Endothelial cell of umbilical vein (primary cell): Measurements from ENCODE around the gene CERS3. TPM values are rescaled to one million over a fixed set of nuclear protein-coding genes. Genes with fewer than 3 reads are reported as not detected.

Experiments used
- BruUV-seq: library from RNA; stranded (reverse); fragments of 400-500 nt; replicated peaks from 2 replicates; lab custom pipeline; 2021; lab: Mats Ljungman, UMichigan
- CTCF ChIA-PET: fragments of 300-600, 350-600 bp; sonication (Branson Sonifier 250); formaldehyde crosslinking; loops from one replicate; lab custom pipeline; 2021; ENCODE audit warnings: antibody characterized with exemption, inconsistent platforms; lab: Charles Lee
- POLR2A ChIA-PET: fragments of 300-600, 350-600 bp; sonication (Branson Sonifier 250); formaldehyde crosslinking; loops from one replicate; lab custom pipeline; 2021; ENCODE audit warnings: antibody characterized with exemption, inconsistent platforms; lab: Charles Lee
- DNase-seq: peaks from one replicate; pipeline ENCODE4 v3.0.0-alpha.2; 2011; ENCODE audit warnings: low read depth, low spot score
- FAIRE-seq: peaks from 2 replicates; lab custom pipeline; 2011; peaks lifted over from hg19 to GRCh38; lab: Jason Lieb, UNC
- H2AFZ ChIP-seq: 2 replicates; pipeline ENCODE4 v1.6.0; 2012; ENCODE audit warnings: low read depth, low read length, control low read depth, inconsistent platforms
- H3K27ac ChIP-seq: 2 replicates; pipeline ENCODE4 v1.5.1; 2011; ENCODE audit warnings: low read depth, mild to moderate bottlenecking, control low read depth, low read length, moderate library complexity; ENCODE audit not compliant: insufficient read depth
- H3K27me3 ChIP-seq, 2 experiments: 2 replicates each; pipeline versions ENCODE4 v1.6.0 to v1.6.1; 2011; ENCODE audit warnings: low read length in 2 of 2, mixed read lengths in 1 of 2; ENCODE audit not compliant: control insufficient read depth in 2 of 2, insufficient read depth in 2 of 2
- H3K36me3 ChIP-seq, 2 experiments: 2 replicates in 1 of 2; 3 replicates in 1 of 2; pipeline ENCODE4 v1.5.1; 2011; ENCODE audit warnings: low read length in 2 of 2, mild to moderate bottlenecking in 1 of 2, moderate library complexity in 1 of 2; ENCODE audit not compliant: control insufficient read depth in 2 of 2, insufficient read depth in 2 of 2; ENCODE audit errors: extremely low read depth in 1 of 2
- H3K4me1 ChIP-seq: 3 replicates; pipeline ENCODE4 v1.5.1; 2011; ENCODE audit warnings: mild to moderate bottlenecking, low read length; ENCODE audit not compliant: control insufficient read depth, insufficient read depth; ENCODE audit errors: extremely low read depth
- H3K4me2 ChIP-seq: 2 replicates; pipeline ENCODE4 v1.6.1; 2011; ENCODE audit warnings: low read length, control low read depth, mixed read lengths; ENCODE audit not compliant: insufficient read depth
- H3K4me3 ChIP-seq, 3 experiments: fragments of 200-600 bp in 1 of 3; sonication (generic), shearing (Covaris generic) in 1 of 3; replicated peaks in 1 of 3; 2 replicates each; pipeline ENCODE4 v1.5.1; 2011 to 2016; ENCODE audit warnings: control low read depth in 3 of 3, low read length in 3 of 3, mild to moderate bottlenecking in 2 of 3, inconsistent platforms in 1 of 3, low read depth in 1 of 3, moderate library complexity in 1 of 3; ENCODE audit not compliant: insufficient read depth in 1 of 3
- H3K79me2 ChIP-seq: 2 replicates; pipeline ENCODE4 v1.6.0; 2012; ENCODE audit warnings: low read length, inconsistent platforms; ENCODE audit not compliant: control insufficient read depth, insufficient read depth
- H3K9ac ChIP-seq: replicated peaks from 2 replicates; pipeline ENCODE3; 2011; ENCODE audit warnings: low read length, control low read depth; ENCODE audit not compliant: insufficient read depth; ENCODE audit errors: extremely low read depth
- H3K9me1 ChIP-seq: replicated peaks from 3 replicates; pipeline ENCODE4 v1.6.0; 2011; ENCODE audit warnings: mild to moderate bottlenecking, low read length; ENCODE audit not compliant: control insufficient read depth, insufficient read depth; ENCODE audit errors: extremely low read depth
- H3K9me3 ChIP-seq: replicated peaks from 2 replicates; pipeline ENCODE4 v1.5.1; 2012; ENCODE audit warnings: low read length, inconsistent platforms; ENCODE audit not compliant: control insufficient read depth, insufficient read depth
- H4K20me1 ChIP-seq: replicated peaks from 2 replicates; pipeline ENCODE3; 2011; ENCODE audit warnings: mild to moderate bottlenecking, low read length; ENCODE audit not compliant: control insufficient read depth, insufficient read depth; ENCODE audit errors: extremely low read depth
- EZH2 ChIP-seq: IDR thresholded peaks from 2 replicates; pipeline ENCODE4 v1.6.1; 2012; ENCODE audit warnings: borderline replicate concordance, low read depth, mild to moderate bottlenecking, moderate library complexity, low read length, inconsistent platforms; ENCODE audit not compliant: severe bottlenecking
- FOS ChIP-seq: IDR thresholded peaks from 2 replicates; pipeline ENCODE4 v1.6.1; 2011; ENCODE audit warnings: mild to moderate bottlenecking, low read length, moderate library complexity, borderline replicate concordance; ENCODE audit not compliant: insufficient read depth
- GATA2 ChIP-seq: IDR thresholded peaks from 2 replicates; pipeline ENCODE4 v1.7.0; 2011; ENCODE audit warnings: low read depth, mild to moderate bottlenecking, moderate library complexity, mixed read lengths, low read length; ENCODE audit not compliant: insufficient read length, insufficient read depth
- JUN ChIP-seq: IDR thresholded peaks from 2 replicates; pipeline ENCODE4 v1.6.1; 2011; ENCODE audit warnings: borderline replicate concordance, low read depth; ENCODE audit not compliant: insufficient read length, insufficient read depth
- MYC ChIP-seq: IDR thresholded peaks from one replicate; pipeline ENCODE4 v1.6.1; 2011; ENCODE audit warnings: mild to moderate bottlenecking, low read depth, low read length
- POLR2A ChIP-seq: IDR thresholded peaks from 2 replicates; pipeline ENCODE4 v1.6.1; 2012; ENCODE audit warnings: low read depth, mild to moderate bottlenecking, control low read depth, low read length
- POLR2AphosphoS5 ChIP-seq: IDR thresholded peaks from 2 replicates; pipeline ENCODE4 v1.6.1; 2012; ENCODE audit warnings: low read depth, mild to moderate bottlenecking, control low read depth, low read length, moderate library complexity; ENCODE audit not compliant: insufficient read depth
- dilution Hi-C: fragments of 300-500 bp; cut with MboI; formaldehyde crosslinking; loops from one replicate; pipeline ENCODE4 v1.15.0; 2019; ENCODE audit warnings: low sequenced_read_pairs; ENCODE audit not compliant: extremely low pct_ligation_motif_present
- intact Hi-C: fragments of 100-400 bp; cut with micrococcal nuclease; formaldehyde crosslinking; loops from one replicate; pipeline ENCODE4 v1.10.0; 2022
- polyA plus RNA-seq, 4 experiments: library from polyadenylated mRNA; depleted of rRNA in 3 of 4; stranded (reverse) in 3 of 4; unstranded in 1 of 4; fragments of >200 nt; gene quantifications; 2 replicates each; pipeline versions ENCODE4 v1.2.1 to v1.2.3, GENCODE V29; 2011 to 2012; ENCODE audit warnings: missing spikeins in 1 of 4
- total RNA-seq: library from RNA; stranded (reverse); gene quantifications from 2 replicates; pipeline ENCODE4 v1.2.3, GENCODE V29; 2021
- TF ChIP-seq, protein P1 (sequence below), 2 donors: IDR thresholded peaks; 1 replicate in 1 of 2; 2 replicates in 1 of 2; pipeline ENCODE4 v1.5.1; 2011; ENCODE audit warnings: low read length in 2 of 2, mild to moderate bottlenecking in 2 of 2, moderate library complexity in 2 of 2, control low read depth in 1 of 2, inconsistent platforms in 1 of 2, low read depth in 1 of 2; ENCODE audit not compliant: insufficient read depth in 1 of 2; ENCODE audit errors: extremely low read depth in 1 of 2
- TF ChIP-seq, protein P2 (sequence below): IDR thresholded peaks from 2 replicates; pipeline ENCODE4 v1.6.1; 2011; ENCODE audit not compliant: insufficient read depth, insufficient read length

Gene CERS3
- total and polyA plus RNA-seq, 2 donors (not counting 3 experiments of a cell fraction or from before 2014, with no cell fraction given), result not detected

GRCh38 chr15:100558771-100559254 lies 30.1 kb upstream of the CERS3 start:
- BruUV-seq, result no TSS peak
- Histone ChIP-seq H3K27ac (no peak overlapping the region), H3K4me3 (no peak overlapping the region), H3K27me3 (no peaks in the 10 kb centered on the region), H2AFZ (no peak overlapping the region), H3K9me1 (no peaks in the 10 kb centered on the region), H3K4me1 (no peaks in the 10 kb centered on the region), H3K9ac (no peak overlapping the region), H3K4me2 (no peak overlapping the region), H3K79me2 (no peaks in the 10 kb centered on the region), H3K9me3 (no peaks in the 10 kb centered on the region), H3K36me3 (no peaks in the 10 kb centered on the region), H4K20me1 (no peaks in the 10 kb centered on the region)
- ChIA-PET CTCF (no interaction called here), POLR2A (no interaction called here)
- DNase-seq (no peak), FAIRE-seq (no peak)
- TF ChIP-seq EZH2 (no peak), MYC (no peak), POLR2A (no peak), POLR2AphosphoS5 (no peak), FOS (no peak)
- TF ChIP-seq, protein P1, sequence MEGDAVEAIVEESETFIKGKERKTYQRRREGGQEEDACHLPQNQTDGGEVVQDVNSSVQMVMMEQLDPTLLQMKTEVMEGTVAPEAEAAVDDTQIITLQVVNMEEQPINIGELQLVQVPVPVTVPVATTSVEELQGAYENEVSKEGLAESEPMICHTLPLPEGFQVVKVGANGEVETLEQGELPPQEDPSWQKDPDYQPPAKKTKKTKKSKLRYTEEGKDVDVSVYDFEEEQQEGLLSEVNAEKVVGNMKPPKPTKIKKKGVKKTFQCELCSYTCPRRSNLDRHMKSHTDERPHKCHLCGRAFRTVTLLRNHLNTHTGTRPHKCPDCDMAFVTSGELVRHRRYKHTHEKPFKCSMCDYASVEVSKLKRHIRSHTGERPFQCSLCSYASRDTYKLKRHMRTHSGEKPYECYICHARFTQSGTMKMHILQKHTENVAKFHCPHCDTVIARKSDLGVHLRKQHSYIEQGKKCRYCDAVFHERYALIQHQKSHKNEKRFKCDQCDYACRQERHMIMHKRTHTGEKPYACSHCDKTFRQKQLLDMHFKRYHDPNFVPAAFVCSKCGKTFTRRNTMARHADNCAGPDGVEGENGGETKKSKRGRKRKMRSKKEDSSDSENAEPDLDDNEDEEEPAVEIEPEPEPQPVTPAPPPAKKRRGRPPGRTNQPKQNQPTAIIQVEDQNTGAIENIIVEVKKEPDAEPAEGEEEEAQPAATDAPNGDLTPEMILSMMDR (IDR thresholded peaks at IDR 0.05; ENCODE audit: extremely low read depth in 1 of 2, insufficient read depth in 1 of 2, low read depth in 1 of 2, low read length in 2 of 2), result no peak
- dilution Hi-C loops (no loop called here), intact Hi-C loops (no loop called here)

GRCh38 chr15:100553468-100553867 lies 24.7 kb upstream of the CERS3 start:
- BruUV-seq, result no TSS peak
- H3K27me3 ChIP-seq, result no peaks in the 10 kb centered on the region
- no peak overlapping the region for H3K9ac ChIP-seq
- ChIA-PET POLR2A (no interaction called here), CTCF (interaction anchor here (1.5 kb wide), 1 partner anchor 12 kb away, joined by 3 read pairs; no protein-coding TSS in a partner anchor)
- intact Hi-C loops (no loop called here), dilution Hi-C loops (no loop called here)
- DNase-seq (no peak), FAIRE-seq (no peak)
- H3K27ac ChIP-seq, result no peak overlapping the region
- no peak overlapping the region for H3K4me2 ChIP-seq
- H4K20me1 ChIP-seq, result no peaks in the 10 kb centered on the region
- TF ChIP-seq POLR2AphosphoS5, result no peak
- TF ChIP-seq JUN, result no peak
- no peak for TF ChIP-seq FOS
- TF ChIP-seq EZH2, result no peak
- TF ChIP-seq, protein P2, sequence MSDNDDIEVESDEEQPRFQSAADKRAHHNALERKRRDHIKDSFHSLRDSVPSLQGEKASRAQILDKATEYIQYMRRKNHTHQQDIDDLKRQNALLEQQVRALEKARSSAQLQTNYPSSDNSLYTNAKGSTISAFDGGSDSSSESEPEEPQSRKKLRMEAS, result no peak
- no peak for TF ChIP-seq MYC
- TF ChIP-seq POLR2A, result no peak
- TF ChIP-seq, protein P1 (IDR thresholded peaks at IDR 0.05; ENCODE audit: extremely low read depth in 1 of 2, insufficient read depth in 1 of 2, low read depth in 1 of 2, low read length in 2 of 2), result no peak
- no peak for TF ChIP-seq GATA2
- H3K9me1 ChIP-seq, result no peaks in the 10 kb centered on the region
- no peaks in the 10 kb centered on the region for H3K9me3 ChIP-seq
- H3K36me3 ChIP-seq, result no peaks in the 10 kb centered on the region
- H3K79me2 ChIP-seq, result no peaks in the 10 kb centered on the region
- H2AFZ ChIP-seq, result no peak overlapping the region
- H3K4me1 ChIP-seq, result no peaks in the 10 kb centered on the region
- H3K4me3 ChIP-seq, result no peak overlapping the region
